ENCODE measurements around the gene MCEMP1. TPM values are rescaled to one million over a fixed set of nuclear protein-coding genes. Genes with fewer than 3 reads are reported as not detected.

The MCEMP1 gene
- total and polyA plus RNA-seq, 2 experiments from 2014 or later, result not detected

Other genes with a start within 250 kb of the MCEMP1 start
- 1.2 and 2.2 TPM in 2 replicates for gene PEX11G, start 188.1 kb upstream of the MCEMP1 start, total RNA-seq (2014; rRNA removed; shearing (Covaris generic))
- 2.2 and 3.1 TPM in 2 replicates for gene PEX11G, start 188.1 kb upstream of the MCEMP1 start, polyA plus RNA-seq (2016; fragmentation: Nextera tagmentation; extraction: Ambion mirVana)
- 36.7 and 52.9 TPM in 2 replicates for gene ZNF358, start 161.0 kb upstream of the MCEMP1 start, total RNA-seq (2014; rRNA removed; shearing (Covaris generic))
- 23.8 and 28.2 TPM in 2 replicates for gene ZNF358, start 161.0 kb upstream of the MCEMP1 start, polyA plus RNA-seq (2016; fragmentation: Nextera tagmentation; extraction: Ambion mirVana)
- 7.2 and 11.0 TPM in 2 replicates for gene MCOLN1, start 154.5 kb upstream of the MCEMP1 start, total RNA-seq (2014; rRNA removed; shearing (Covaris generic))
- gene MCOLN1, start 154.5 kb upstream of the MCEMP1 start, polyA plus RNA-seq (2016; fragmentation: Nextera tagmentation; extraction: Ambion mirVana), result 16.1 and 16.2 TPM in 2 replicates
- gene PNPLA6, start 141.4 kb upstream of the MCEMP1 start, total RNA-seq (2014; rRNA removed; shearing (Covaris generic)), result 135 and 147 TPM in 2 replicates
- 66.6 and 74.1 TPM in 2 replicates for gene PNPLA6, start 141.4 kb upstream of the MCEMP1 start, polyA plus RNA-seq (2016; fragmentation: Nextera tagmentation; extraction: Ambion mirVana)
- gene CAMSAP3, start 81.2 kb upstream of the MCEMP1 start, total RNA-seq (2014; rRNA removed; shearing (Covaris generic)), result 29.9 and 32.2 TPM in 2 replicates
- gene CAMSAP3, start 81.2 kb upstream of the MCEMP1 start, polyA plus RNA-seq (2016; fragmentation: Nextera tagmentation; extraction: Ambion mirVana), result 6.4 and 10.2 TPM in 2 replicates
- gene XAB2, start 47.5 kb upstream of the MCEMP1 start, total RNA-seq (2014; rRNA removed; shearing (Covaris generic)), result 65.2 and 69.0 TPM in 2 replicates
- gene XAB2, start 47.5 kb upstream of the MCEMP1 start, polyA plus RNA-seq (2016; fragmentation: Nextera tagmentation; extraction: Ambion mirVana), result 18.4 and 20.0 TPM in 2 replicates
- 8.6 and 9.9 TPM in 2 replicates for gene PET100, start 47.3 kb upstream of the MCEMP1 start, total RNA-seq (2014; rRNA removed; shearing (Covaris generic))
- 636 and 765 TPM in 2 replicates for gene PET100, start 47.3 kb upstream of the MCEMP1 start, polyA plus RNA-seq (2016; fragmentation: Nextera tagmentation; extraction: Ambion mirVana)
- not detected in 2 replicates for gene PCP2, start 43.4 kb upstream of the MCEMP1 start, total RNA-seq (2014; rRNA removed; shearing (Covaris generic))
- gene PCP2, start 43.4 kb upstream of the MCEMP1 start, polyA plus RNA-seq (2016; fragmentation: Nextera tagmentation; extraction: Ambion mirVana), result 0.40 TPM in 1 of 2 replicates, not detected in the other
- gene STXBP2, start 40.0 kb upstream of the MCEMP1 start, total RNA-seq (2014; rRNA removed; shearing (Covaris generic)), result 37.6 and 55.8 TPM in 2 replicates
- gene STXBP2, start 40.0 kb upstream of the MCEMP1 start, polyA plus RNA-seq (2016; fragmentation: Nextera tagmentation; extraction: Ambion mirVana), result 42.6 and 45.0 TPM in 2 replicates
- gene RETN, start 8.0 kb upstream of the MCEMP1 start, total RNA-seq (2014; rRNA removed; shearing (Covaris generic)), result not detected in 2 replicates
- not detected in 2 replicates for gene RETN, start 8.0 kb upstream of the MCEMP1 start, polyA plus RNA-seq (2016; fragmentation: Nextera tagmentation; extraction: Ambion mirVana)
- 78.3 and 83.8 TPM in 2 replicates for gene TRAPPC5, start 3.7 kb downstream of the MCEMP1 start, total RNA-seq (2014; rRNA removed; shearing (Covaris generic))
- 252 and 284 TPM in 2 replicates for gene TRAPPC5, start 3.7 kb downstream of the MCEMP1 start, polyA plus RNA-seq (2016; fragmentation: Nextera tagmentation; extraction: Ambion mirVana)
- gene FCER2, start 25.0 kb downstream of the MCEMP1 start, total RNA-seq (2014; rRNA removed; shearing (Covaris generic)), result not detected in 2 replicates
- 0.29 and 0.38 TPM in 2 replicates for gene FCER2, start 25.0 kb downstream of the MCEMP1 start, polyA plus RNA-seq (2016; fragmentation: Nextera tagmentation; extraction: Ambion mirVana)
- 0.23 and 0.52 TPM in 2 replicates for gene CLEC4G, start 55.0 kb downstream of the MCEMP1 start, total RNA-seq (2014; rRNA removed; shearing (Covaris generic))
- 0.65 and 0.70 TPM in 2 replicates for gene CLEC4G, start 55.0 kb downstream of the MCEMP1 start, polyA plus RNA-seq (2016; fragmentation: Nextera tagmentation; extraction: Ambion mirVana)
- 0.35 TPM in 1 of 2 replicates, not detected in the other for gene CD209, start 70.4 kb downstream of the MCEMP1 start, total RNA-seq (2014; rRNA removed; shearing (Covaris generic))
- gene CD209, start 70.4 kb downstream of the MCEMP1 start, polyA plus RNA-seq (2016; fragmentation: Nextera tagmentation; extraction: Ambion mirVana), result not detected in 2 replicates
- gene CLEC4M, start 86.2 kb downstream of the MCEMP1 start, total RNA-seq (2014; rRNA removed; shearing (Covaris generic)), result not detected in 2 replicates
- not detected in 2 replicates for gene CLEC4M, start 86.2 kb downstream of the MCEMP1 start, polyA plus RNA-seq (2016; fragmentation: Nextera tagmentation; extraction: Ambion mirVana)
- gene EVI5L, start 153.1 kb downstream of the MCEMP1 start, total RNA-seq (2014; rRNA removed; shearing (Covaris generic)), result 14.0 and 16.2 TPM in 2 replicates
- gene EVI5L, start 153.1 kb downstream of the MCEMP1 start, polyA plus RNA-seq (2016; fragmentation: Nextera tagmentation; extraction: Ambion mirVana), result 4.3 and 4.5 TPM in 2 replicates
- gene PRR36, start 197.3 kb downstream of the MCEMP1 start, total RNA-seq (2014; rRNA removed; shearing (Covaris generic)), result 12.1 and 17.6 TPM in 2 replicates
- gene PRR36, start 197.3 kb downstream of the MCEMP1 start, polyA plus RNA-seq (2016; fragmentation: Nextera tagmentation; extraction: Ambion mirVana), result 17.9 and 22.3 TPM in 2 replicates
- gene LRRC8E, start 211.4 kb downstream of the MCEMP1 start, total RNA-seq (2014; rRNA removed; shearing (Covaris generic)), result 4.5 and 4.8 TPM in 2 replicates
- gene LRRC8E, start 211.4 kb downstream of the MCEMP1 start, polyA plus RNA-seq (2016; fragmentation: Nextera tagmentation; extraction: Ambion mirVana), result 0.29 and 1.3 TPM in 2 replicates
- gene MAP2K7, start 226.8 kb downstream of the MCEMP1 start, total RNA-seq (2014; rRNA removed; shearing (Covaris generic)), result 22.6 and 23.2 TPM in 2 replicates
- gene MAP2K7, start 226.8 kb downstream of the MCEMP1 start, polyA plus RNA-seq (2016; fragmentation: Nextera tagmentation; extraction: Ambion mirVana), result 11.3 and 12.2 TPM in 2 replicates
- 1.7 and 5.6 TPM in 2 replicates for gene TGFBR3L, start 237.7 kb downstream of the MCEMP1 start, total RNA-seq (2014; rRNA removed; shearing (Covaris generic))
- 6.2 and 7.0 TPM in 2 replicates for gene TGFBR3L, start 237.7 kb downstream of the MCEMP1 start, polyA plus RNA-seq (2016; fragmentation: Nextera tagmentation; extraction: Ambion mirVana)
- gene SNAPC2, start 243.2 kb downstream of the MCEMP1 start, total RNA-seq (2014; rRNA removed; shearing (Covaris generic)), result 17.2 and 25.1 TPM in 2 replicates
- gene SNAPC2, start 243.2 kb downstream of the MCEMP1 start, polyA plus RNA-seq (2016; fragmentation: Nextera tagmentation; extraction: Ambion mirVana), result 16.4 and 17.1 TPM in 2 replicates
- gene CTXN1, start 249.0 kb downstream of the MCEMP1 start, total RNA-seq (2014; rRNA removed; shearing (Covaris generic)), result 52.4 and 53.1 TPM in 2 replicates
- gene CTXN1, start 249.0 kb downstream of the MCEMP1 start, polyA plus RNA-seq (2016; fragmentation: Nextera tagmentation; extraction: Ambion mirVana), result 22.3 and 22.5 TPM in 2 replicates

Data from GM23338 (cell line).